HUES48 (cell line): ENCODE results near the gene KNL1.
A peak's percentile ranks its signal among the peaks of the same experiment; 100 is the strongest.
"Not testable (repeated sequence)": the region's sequence is repeated elsewhere in the genome, so short reads cannot be mapped to it uniquely, and the experiment has no call there.

Experiments
- H3K27ac ChIP-seq: one replicate; pipeline ENCODE4 v1.7.0; 2013; ENCODE audit warnings: low read depth, low read length, inconsistent platforms
- H3K27me3 ChIP-seq: 2 replicates; pipeline ENCODE4 v1.6.1; 2013; ENCODE audit warnings: mild to moderate bottlenecking, low read length; ENCODE audit not compliant: control insufficient read depth, insufficient read depth
- H3K36me3 ChIP-seq: 2 replicates; pipeline ENCODE4 v1.6.1; 2013; ENCODE audit warnings: low read length; ENCODE audit not compliant: control insufficient read depth, insufficient read depth
- H3K4me1 ChIP-seq: 2 replicates; pipeline ENCODE4 v1.6.1; 2013; ENCODE audit warnings: mild to moderate bottlenecking, low read length; ENCODE audit not compliant: control insufficient read depth, insufficient read depth
- H3K4me3 ChIP-seq: 2 replicates; pipeline ENCODE4 v1.5.1; 2013; ENCODE audit warnings: mild to moderate bottlenecking, low read depth, low read length
- H3K9ac ChIP-seq: 2 replicates; pipeline ENCODE4 v1.6.1; 2013; ENCODE audit warnings: mild to moderate bottlenecking, low read depth, low read length, moderate library complexity
- H3K9me3 ChIP-seq: 2 replicates; pipeline ENCODE4 v1.6.1; 2013; ENCODE audit warnings: low read length; ENCODE audit not compliant: control insufficient read depth, insufficient read depth

Gene KNL1

GRCh38 chr15:40676906-40677305, 82.9 kb downstream of the KNL1 start:
- not testable (repeated sequence) for H3K27ac ChIP-seq, H3K9me3 ChIP-seq, H3K9ac ChIP-seq, H3K4me1 ChIP-seq, H3K36me3 ChIP-seq, H3K4me3 ChIP-seq, H3K27me3 ChIP-seq

- Histone ChIP-seq H3K4me1 (no peaks in the 10 kb centered on the region), H3K9ac (no peak overlapping the region), H3K27ac (no peak overlapping the region), H3K9me3 (no peaks in the 10 kb centered on the region), H3K4me3 (no peak overlapping the region), H3K27me3 (no peaks in the 10 kb centered on the region), H3K36me3 (no peaks in the 10 kb centered on the region)
These were observed 86.1 kb downstream of the KNL1 start for GRCh38 chr15:40680151-40680550.

- not testable (repeated sequence) for H3K27me3 ChIP-seq, H3K36me3 ChIP-seq, H3K9me3 ChIP-seq, H3K27ac ChIP-seq, H3K4me1 ChIP-seq, H3K4me3 ChIP-seq, H3K9ac ChIP-seq
These were observed 86.9 kb downstream of the KNL1 start for GRCh38 chr15:40680959-40681358.

GRCh38 chr15:40684381-40684780, 90.3 kb downstream of the KNL1 start:
- Histone ChIP-seq H3K27ac (no peak overlapping the region), H3K9me3 (no peaks in the 10 kb centered on the region), H3K9ac (no peak overlapping the region), H3K36me3 (no peaks in the 10 kb centered on the region), H3K4me1 (no peaks in the 10 kb centered on the region), H3K27me3 (no peaks in the 10 kb centered on the region), H3K4me3 (no peak overlapping the region)

- no peaks in the 10 kb centered on the region for H3K9me3 ChIP-seq
- H3K4me3 ChIP-seq = no peak overlapping the region
- no peaks in the 10 kb centered on the region for H3K36me3 ChIP-seq
- H3K9ac ChIP-seq = no peak overlapping the region
- no peak overlapping the region for H3K27ac ChIP-seq
- H3K4me1 ChIP-seq = peaks cover 2% of the 10 kb centered on the region; the same call in 1 of the 2 replicates
- no peaks in the 10 kb centered on the region for H3K27me3 ChIP-seq
These were observed 91.3 kb downstream of the KNL1 start for GRCh38 chr15:40685376-40685775.

- Histone ChIP-seq H3K9me3 (no peaks in the 10 kb centered on the region), H3K4me3 (no peak overlapping the region), H3K36me3 (no peaks in the 10 kb centered on the region), H3K27ac (no peak overlapping the region), H3K27me3 (no peaks in the 10 kb centered on the region), H3K4me1 (peaks cover 5% of the 10 kb centered on the region; the same call in 1 of the 2 replicates), H3K9ac (no peak overlapping the region)
These were observed 95.1 kb downstream of the KNL1 start for GRCh38 chr15:40688932-40689799.

- no peak overlapping the region for H3K27ac ChIP-seq
- H3K4me1 ChIP-seq = peaks cover 7% of the 10 kb centered on the region; the same call in 1 of the 2 replicates
- no peaks in the 10 kb centered on the region for H3K27me3 ChIP-seq
These were observed 97.7 kb downstream of the KNL1 start for GRCh38 chr15:40691737-40692136.

GRCh38 chr15:40693904-40694687, 100.0 kb downstream of the KNL1 start:
- Histone ChIP-seq H3K36me3 (peaks cover 7% of the 10 kb centered on the region), H3K4me3 (peak overlapping the region; percentile 89), H3K9ac (peak overlapping the region; percentile 49), H3K27ac (peak overlapping the region; percentile 98), H3K9me3 (no peaks in the 10 kb centered on the region), H3K27me3 (no peaks in the 10 kb centered on the region), H3K4me1 (peaks cover 7% of the 10 kb centered on the region; the same call in 1 of the 2 replicates)

More at GRCh38 chr15:40691737-40692136, 97.7 kb downstream of the KNL1 start:
- Histone ChIP-seq H3K4me3 (no peak overlapping the region), H3K36me3 (no peaks in the 10 kb centered on the region), H3K9me3 (no peaks in the 10 kb centered on the region), H3K9ac (no peak overlapping the region)

- H3K9ac ChIP-seq = peak within 1 kb of the TSS; percentile 90
- peaks cover 15% of the 10 kb centered on the region for H3K36me3 ChIP-seq
- H3K9me3 ChIP-seq = no peaks in the 10 kb centered on the region
- H3K27me3 ChIP-seq = no peaks in the 10 kb centered on the region
- peak within 1 kb of the TSS; percentile 89 for H3K4me3 ChIP-seq
- peaks cover 7% of the 10 kb centered on the region; the same call in 1 of the 2 replicates for H3K4me1 ChIP-seq
- H3K27ac ChIP-seq = peak within 1 kb of the TSS; percentile 98
These were observed 100.8 kb downstream of the KNL1 start, which contains the start of gene RAD51 for GRCh38 chr15:40694688-40695468. Gene RAD51, plus strand, starts transcription at chr15:40695174. Its CDS starts 3,585 bp downstream, at chr15:40698759.

- H3K36me3 ChIP-seq = peaks cover 21% of the 10 kb centered on the region
- peak overlapping the region; percentile 98 for H3K27ac ChIP-seq
These were observed 101.4 kb downstream of the KNL1 start for GRCh38 chr15:40695469-40695890.

More at GRCh38 chr15:40695469-40695890, 101.4 kb downstream of the KNL1 start:
- peak overlapping the region; percentile 90 for H3K9ac ChIP-seq
- H3K4me3 ChIP-seq = peak overlapping the region; percentile 89
- H3K27me3 ChIP-seq = no peaks in the 10 kb centered on the region
- no peaks in the 10 kb centered on the region for H3K9me3 ChIP-seq
- peaks cover 5% of the 10 kb centered on the region; the same call in 1 of the 2 replicates for H3K4me1 ChIP-seq
